Measurements from ENCODE around the gene ATXN2L.
"Not testable (repeated sequence)": the region's sequence is repeated elsewhere in the genome, so short reads cannot be mapped to it uniquely, and the experiment has no call there.

ATXN2L gene

DNA sequence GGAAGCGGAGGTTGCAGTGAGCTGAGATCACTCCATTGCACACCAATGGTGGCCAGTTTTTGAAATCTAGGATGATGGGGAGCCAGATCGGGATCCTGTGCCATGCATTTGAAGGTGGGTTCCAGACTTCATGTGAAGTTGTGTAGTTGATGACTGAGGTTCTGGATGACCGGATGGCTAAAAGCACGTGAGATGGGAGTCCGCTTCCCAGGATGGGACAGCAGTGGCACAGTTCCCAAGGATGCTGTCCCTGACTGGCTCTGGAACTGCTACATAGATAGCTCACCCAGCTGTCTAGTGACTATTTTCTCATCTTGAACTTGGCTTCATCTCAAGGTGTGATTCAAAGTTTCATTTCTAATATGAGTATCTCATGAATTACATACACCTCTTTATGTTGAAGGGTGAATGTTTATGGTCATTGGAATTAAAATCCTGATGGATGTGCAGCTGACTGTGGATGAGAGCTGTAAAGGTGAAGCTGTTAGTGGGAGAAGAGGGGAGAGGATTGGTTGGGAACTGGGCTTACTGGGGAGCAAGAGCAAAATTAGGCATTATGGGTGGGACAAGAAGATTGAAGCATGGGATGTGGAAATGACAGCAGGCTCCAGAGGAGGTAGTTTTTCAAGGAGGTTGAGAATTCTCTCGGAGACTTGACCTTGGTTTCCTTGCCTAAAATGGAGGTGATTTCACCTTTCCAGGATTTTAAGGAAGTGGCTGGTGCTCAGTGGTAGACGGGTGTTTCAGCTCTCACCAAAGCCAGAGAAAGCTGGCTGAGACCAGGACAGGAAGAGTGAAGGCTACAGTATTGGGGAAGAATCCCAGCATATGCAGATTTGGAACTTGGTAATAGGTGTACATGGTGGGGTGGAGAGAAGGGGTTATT, 15.1 kb downstream of the ATXN2L start:
- DNase-seq, result no peak

DNA sequence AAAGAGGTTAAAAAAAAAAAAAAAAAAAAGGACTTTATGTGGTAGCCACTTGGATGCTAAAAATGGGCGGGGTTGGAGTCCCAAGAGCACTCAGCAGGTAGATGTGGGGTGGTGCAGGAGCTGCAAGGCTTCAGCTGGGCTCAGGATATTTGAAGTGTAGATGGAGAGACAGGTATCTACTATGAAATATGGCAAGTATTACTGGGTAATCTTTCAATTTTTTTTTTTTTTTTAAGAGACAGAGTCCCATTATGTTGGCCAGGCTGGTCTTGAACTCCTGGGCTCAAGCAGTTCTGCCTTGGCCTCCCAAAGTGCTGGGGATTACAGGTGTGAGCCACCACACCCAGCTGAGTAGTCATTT, 15.7 kb downstream of the ATXN2L start:
- DNase-seq, result no peak

DNA sequence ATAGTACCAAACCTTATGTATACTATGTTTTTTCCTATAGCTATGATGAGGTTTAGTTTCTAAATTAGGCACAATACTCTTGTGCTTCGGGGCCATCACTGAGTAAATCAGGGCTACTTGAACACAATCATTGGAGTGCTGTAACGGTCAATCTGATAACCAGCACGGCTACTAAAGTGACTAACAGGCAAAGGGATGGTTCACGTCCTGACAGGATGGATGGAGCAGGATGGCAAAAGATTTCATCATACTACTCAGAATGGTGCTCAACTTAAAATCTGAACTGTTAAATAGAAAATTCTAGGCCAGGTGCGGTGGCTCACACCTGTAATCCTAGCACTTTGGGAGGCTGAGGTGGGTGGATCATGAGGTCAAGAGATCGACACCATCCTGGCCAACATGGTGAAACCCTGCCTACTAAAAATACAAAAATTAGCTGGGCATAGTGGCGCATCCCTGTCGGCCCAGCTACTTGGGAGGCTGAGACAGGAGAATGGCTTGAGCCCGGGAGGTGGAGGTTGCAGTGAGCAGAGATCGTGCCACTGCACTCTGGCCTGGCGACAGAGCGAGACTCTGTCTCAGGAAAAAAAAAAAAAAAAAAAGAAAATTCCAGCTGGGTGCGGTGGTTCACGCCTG, 16.3 kb downstream of the ATXN2L start:
- DNase-seq, result no peak

DNA sequence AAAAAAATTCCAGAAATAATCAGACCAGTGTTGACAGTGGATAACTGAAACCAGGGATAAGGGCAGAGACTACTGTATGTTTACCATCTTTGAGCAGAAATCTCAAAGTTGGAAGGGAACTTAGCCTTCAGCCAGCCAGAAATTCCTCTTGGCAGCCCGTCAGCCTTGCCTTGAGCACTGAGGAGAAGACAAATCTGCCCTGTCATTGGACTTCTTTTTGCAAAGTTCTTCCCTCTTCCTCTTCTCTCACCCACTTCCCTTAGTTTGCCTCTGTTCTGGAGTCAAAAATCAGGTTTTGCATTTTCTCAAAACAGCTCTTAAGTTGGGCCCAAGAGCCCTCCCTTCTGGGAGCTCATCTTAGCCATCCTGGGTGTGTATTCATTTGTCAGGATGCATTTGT, 17.1 kb downstream of the ATXN2L start:
- DNase-seq, result no peak

DNA sequence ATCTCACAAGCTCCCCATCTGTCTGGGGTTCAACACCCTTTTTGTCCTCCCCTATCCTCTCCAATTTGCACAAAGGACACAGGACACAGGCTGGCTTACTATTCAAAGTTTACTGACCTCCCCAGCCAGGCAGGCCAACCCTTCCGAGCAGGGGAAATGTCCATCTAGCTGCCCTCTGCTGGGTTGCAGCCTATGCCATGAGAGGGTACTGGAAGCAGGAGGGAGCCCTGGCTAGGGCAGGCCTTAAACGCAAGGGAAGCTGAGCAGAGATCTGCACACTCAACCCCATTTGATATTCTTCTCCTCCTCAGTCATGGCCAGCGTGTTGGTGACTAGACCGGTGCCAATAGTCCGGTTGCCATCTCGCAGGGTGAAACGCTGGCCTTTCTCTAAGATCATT, 19.9 kb downstream of the ATXN2L start:
- no peak for DNase-seq

DNA sequence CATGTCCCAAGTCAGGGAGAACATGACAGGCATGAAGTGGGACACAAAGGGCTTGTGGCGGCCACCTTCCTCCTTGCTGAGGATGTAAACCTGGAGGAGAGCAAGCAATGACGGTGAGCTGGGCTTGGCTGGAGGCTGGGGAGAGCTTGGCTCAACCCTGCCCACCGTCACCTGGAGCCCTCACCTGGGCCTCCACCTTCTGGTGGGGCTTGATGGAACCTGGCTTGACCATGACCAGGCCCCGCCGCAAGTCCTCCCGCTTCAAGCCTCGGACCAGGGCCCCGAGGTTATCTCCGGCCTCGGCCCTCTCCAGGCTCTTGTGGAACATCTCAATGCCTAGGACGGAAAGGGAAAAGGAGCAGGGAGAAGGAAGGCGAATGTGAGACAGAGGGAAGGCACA, 21.0 kb downstream of the ATXN2L start:
- DNase-seq, result no peak

DNA sequence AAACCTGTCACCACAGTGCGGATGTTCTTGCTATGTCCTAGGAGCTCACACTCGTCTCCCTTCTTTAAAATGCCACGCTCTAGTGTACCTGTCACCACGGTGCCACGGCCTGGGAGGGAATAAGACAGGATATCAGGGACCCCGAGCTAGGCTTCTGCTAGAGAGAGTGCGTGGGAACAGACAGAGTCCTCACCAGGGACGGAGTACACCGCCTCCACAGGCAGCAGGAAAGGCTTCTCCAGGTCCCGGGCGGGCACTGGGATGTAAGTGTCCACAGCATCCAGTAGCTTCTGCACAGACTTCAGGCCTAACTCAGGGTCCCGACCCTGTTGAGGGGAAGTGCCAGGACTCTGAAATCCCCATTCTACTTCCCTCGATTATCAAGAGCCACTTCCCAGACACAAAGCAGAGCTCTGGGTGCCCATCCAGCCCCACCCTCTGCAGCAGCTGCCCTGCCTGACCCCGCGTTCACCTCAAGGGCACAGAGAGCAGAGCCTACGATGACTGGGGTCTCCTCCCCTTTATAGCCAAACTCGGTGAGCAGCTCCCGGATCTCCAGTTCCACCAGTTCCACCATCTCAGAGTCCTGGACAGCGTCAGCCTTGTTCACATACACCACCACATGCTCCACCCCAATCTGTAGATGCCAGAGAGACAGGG, 21.6 kb downstream of the ATXN2L start:
- no peak for DNase-seq

DNA sequence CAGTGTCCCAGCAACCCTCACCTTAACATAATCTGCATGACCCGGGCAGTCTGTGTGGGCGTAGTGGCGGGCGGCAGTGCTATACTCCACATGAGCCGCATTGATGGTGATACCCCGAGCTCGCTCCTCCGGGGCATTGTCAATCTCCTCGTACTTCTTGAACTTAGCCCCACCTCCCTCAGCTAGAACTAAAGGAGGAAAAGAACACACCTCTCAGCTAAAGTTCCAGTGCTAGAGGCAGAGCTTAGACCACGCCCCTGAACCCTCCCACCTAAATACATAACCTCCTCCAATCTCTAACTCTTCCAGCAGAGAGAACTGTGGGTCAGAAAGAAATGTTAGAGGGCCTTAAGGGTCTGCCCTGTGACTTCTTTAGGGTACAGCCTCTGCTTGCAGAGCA, 22.5 kb downstream of the ATXN2L start:
- DNase-seq, result no peak

DNA sequence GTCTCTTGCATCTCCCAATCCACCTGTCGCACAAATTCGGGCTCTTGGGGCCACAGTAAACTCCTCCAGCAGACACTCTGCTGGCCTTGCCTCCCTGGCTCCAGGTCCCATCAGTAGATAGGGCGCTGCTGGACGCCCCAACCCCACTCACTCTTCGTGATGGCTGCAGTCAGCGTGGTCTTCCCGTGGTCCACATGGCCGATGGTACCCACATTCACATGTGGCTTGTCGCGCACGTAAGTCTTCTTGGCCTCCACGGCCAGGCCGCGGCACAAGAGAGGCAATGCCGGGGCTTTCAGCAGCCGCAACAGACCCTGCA, 22.9 kb downstream of the ATXN2L start:
- DNase-seq, result no peak

DNA sequence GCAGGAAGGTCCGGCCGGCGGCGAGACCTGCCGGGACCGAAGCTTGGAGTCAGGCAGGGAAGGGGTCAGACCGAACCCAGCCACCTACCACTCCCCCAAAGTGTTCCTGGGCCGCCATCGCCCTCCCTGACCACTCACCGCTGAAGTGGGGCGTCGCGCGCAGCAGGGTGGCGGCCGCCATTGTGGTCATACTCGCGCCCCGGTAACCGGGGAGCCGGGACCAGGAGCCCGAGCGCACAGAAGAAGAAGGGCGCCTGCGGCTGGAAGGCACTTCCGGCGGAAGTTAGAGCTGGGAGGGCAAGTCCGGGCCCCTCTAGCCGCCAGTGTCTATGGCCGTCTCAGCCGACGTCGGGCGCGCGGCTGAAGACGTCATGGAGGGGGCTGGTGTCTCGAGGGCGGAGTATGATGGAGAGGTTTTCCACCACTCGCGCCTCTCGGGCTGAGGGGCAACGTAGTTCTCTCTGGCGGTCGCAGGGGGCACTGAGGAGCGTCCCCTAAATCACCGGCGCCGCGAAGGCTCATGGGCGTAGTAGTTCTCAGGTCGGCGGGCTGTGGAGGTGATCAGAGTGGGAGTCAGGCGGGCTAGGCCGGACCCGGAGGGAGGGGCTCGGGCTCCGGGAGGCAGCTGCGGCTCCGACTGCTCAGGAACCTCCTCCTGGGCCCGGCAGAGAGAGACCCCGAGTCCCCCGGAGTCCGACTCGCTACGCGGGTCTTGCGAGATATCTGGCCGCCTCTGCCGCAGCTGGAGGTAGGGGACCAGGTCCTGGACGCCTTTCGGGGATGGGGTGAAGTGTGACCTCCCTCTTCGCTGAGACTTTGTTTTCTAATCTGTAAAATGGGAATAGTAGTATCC, 23.5 kb downstream of the ATXN2L start, which contains the start of gene TUFM:
TSS of gene TUFM (minus strand) at position 269 of the 853 bp plus-strand sequence. CDS start at position 190, 79 bp downstream.
- DNase-seq, result peak; percentile 99

DNA sequence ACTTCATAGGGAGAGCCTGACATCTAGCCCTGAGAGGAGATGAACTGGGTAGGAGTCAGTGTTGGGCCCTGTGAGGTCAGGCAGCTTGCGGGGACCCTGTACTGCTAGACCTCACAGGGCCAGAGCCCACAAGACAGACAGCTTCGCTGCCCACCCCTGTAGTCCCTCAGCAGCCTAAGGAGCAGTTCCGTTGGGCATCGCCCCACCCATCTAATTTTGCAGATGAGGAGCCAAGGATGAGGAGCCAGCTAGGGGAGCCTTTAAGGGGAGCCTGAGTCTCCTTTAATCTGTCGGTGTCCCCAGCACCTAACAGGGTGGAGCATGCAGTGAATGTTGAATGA, 24.1 kb downstream of the ATXN2L start:
- no peak for DNase-seq

DNA sequence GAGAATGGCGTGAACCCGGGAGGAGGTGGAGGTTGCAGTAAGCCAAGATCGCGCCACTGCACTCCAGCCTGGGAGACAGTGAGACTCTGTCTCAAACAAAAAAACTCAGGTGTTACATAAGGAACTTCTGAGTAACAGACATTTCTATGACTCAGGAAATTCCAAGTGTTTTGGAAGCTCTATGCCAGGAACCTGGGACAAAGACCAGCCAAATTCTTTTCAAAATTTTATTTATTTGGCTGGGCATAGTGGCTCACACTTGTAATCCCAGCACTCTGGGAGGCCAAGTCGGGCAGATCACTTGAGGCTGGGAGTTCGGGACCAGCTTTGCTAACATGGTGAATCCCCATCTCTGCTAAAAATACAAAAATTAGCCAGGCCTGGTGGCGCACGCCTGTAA, 35.6 kb downstream of the ATXN2L start:
- DNase-seq, result no peak

DNA sequence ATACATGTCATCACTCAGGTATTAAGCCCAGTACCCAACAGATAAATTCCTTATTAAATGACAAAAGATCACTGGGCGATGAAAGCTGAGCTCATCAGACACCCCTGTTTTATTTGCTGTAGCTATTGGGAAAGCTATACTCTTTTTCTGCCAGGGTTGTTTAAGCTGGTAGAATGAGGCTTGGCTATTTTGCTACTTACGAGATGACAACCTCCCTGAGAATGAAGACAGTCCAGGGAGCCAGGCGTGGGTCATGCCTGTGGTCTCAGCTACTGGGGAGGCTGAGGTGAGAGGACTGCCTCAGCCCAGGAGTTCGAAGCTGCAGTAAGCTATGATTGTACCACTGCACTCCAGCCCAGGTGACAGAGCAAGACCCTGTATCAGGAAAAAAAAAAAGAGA, 36.5 kb downstream of the ATXN2L start:
- DNase-seq, result no peak

DNA sequence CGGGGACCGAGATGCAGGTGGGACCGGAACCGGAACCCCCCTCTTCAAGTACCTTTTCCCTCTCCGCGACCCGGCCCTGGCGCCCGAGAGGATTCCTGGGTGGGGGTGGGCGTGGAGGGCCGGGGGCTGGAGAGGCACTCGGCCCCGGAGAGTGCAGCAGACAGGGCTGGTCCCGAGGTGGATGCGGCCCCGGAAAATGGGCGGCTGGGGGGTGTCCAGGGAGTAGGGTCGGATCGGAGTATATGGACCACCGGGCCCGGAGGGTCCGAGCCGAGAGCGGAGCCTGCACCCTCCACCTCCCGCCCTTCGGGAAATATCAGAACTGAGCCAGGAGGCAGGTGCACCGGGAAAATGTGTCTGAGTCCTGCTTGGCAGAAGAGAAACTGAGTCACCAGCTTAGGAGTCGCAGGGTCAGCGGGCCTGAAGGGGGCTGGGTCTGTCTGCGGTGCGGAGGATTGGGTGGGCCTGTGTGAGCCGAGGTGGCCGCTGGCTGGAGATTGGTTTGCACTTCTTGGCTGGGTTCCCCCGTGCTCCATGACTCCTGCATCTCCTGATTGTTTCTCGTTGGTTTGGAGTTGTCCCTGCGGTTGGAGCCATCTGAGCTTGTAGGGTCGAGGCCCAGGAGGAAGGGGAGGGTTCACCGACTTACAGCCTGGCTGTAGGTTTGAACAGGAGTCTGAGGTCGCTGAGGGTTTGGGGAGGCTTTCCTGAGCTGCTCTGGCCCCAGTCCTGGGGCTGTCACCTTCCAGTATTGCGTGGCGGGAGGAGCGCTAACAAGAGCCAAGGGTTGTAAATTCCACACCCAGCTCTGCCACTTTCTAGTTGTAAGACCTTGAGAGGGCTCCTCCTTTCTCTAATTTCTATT, 41.4 kb downstream of the ATXN2L start:
- no peak for DNase-seq

DNA sequence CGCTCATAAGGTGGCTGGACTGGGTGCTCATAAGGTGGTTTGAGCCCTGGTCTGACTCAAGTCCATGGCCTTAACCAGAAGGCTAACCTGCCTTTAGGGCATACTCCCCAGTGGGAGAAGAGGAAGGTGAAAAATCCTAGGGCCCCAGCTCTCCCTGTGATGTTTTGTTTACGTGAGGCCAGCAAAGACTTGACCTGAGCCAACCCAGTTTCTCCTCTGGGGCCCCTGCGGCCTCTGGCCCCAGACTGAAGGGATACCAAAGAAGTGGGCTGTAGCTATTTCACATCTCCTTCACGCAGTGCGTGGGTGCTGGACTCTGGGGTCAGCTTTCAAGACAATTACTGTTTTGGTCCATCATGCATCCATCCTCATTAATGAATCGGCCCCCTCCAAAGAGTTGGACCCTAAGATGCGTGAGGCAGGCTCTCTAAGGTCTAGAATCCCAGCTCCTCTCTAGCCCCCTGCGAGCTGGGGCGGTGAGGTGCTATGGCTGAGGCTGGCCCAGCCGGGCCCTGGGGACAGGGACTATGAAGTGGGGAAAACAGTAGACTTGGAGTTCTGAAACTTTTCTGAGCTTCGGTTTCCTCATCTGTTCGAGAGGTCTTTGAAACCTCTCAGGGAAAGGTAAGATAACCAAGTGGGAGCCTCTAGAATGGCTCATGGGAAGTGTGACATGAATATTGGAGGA, 42.3 kb downstream of the ATXN2L start:
- no peak for DNase-seq

DNA sequence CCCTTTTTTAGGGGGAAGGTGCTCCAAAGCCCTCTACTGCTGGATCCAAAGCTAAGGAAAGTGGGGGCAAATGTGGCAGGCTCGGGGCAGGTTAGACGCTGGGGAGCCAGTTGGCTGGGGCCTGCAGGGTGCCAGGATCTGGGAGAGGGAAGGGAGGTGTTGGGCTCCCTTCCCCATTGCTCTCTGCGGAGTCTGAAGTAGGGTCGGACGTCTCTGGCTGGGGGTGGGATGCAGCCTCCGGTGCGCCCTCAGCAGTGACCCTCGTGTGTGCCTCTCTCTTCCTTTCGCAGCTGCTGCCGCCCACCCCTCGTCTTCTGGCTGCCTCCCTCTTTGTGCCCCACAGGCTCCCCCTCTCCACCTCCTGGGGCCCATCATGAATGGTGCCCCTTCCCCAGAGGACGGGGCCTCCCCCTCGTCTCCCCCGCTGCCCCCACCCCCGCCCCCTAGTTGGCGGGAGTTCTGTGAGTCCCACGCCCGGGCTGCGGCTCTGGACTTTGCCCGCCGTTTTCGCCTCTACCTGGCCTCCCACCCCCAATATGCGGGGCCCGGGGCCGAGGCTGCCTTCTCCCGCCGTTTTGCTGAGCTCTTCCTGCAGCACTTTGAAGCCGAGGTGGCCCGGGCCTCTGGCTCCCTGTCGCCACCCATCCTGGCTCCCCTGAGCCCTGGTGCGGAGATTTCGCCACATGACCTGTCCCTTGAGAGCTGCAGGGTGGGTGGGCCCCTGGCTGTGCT, 43.1 kb downstream of the ATXN2L start:
- no peak for DNase-seq

DNA sequence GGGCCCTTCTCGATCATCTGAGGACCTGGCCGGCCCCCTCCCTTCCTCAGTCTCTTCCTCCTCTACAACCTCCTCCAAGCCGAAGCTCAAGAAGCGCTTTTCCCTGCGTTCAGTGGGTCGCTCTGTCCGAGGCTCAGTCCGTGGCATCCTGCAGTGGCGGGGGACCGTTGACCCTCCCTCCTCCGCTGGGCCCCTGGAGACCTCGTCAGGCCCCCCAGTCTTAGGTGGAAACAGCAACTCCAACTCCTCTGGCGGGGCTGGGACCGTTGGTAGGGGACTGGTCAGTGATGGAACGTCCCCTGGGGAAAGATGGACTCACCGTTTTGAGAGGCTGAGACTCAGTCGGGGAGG, 43.6 kb downstream of the ATXN2L start:
- DNase-seq, result no peak

DNA sequence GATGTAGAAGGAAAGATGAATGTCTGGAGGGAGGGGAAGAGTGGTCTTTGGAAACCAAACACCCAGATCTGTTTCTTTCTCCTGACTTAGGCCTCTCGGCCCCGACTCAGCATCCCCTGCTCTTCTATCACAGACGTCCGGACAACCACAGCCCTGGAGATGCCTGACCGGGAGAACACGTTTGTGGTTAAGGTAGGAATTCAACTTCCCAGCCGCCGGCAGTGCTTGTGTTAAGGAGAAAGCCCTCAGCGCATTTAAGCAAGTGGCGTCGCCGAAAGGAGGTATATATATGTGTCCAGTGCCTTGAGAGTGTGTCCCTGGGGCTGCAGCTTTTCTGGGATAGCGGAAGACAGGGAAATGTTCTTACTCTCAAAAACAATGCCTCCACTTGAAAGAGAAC, 44.4 kb downstream of the ATXN2L start:
- no peak for DNase-seq

DNA sequence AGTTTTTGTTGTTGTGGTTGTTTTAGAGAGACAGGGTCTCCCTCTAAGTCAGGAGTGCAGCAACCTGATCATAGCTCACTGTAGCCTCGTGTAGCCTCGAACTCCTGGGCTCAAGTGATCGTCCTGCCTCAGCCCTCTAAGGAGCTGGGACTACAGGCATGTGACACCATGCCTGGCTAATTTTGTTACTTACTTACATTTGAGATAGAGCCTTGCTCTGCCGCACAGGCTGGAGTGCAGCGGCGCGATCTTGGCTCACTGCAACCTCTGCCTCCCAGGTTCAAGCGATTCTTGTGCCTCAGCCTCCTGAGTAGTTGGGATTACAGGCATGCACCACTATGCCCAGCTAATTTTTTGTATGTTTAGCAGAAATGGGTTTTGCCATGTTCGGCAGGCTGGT, 44.8 kb downstream of the ATXN2L start:
- DNase-seq, result not testable (repeated sequence)

DNA sequence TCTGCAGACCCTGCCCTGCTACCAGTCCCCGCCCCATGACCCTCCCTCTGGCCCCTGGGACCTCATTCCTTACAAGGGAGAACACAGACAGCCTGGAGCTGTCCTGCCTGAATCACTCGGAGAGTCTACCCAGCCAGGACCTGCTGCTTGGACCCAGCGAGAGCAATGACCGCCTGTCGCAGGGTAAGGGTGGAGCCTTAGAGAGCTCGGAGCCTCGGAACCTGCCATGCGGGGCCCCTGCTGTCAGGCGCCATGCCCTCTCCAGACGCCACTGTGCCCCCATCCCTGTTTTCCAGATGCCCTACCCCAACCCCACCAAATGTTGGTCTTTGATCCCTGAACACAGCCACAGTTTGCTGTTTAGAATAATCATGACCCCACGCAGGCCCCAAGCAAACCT, 46.4 kb downstream of the ATXN2L start:
- no peak for DNase-seq

DNA sequence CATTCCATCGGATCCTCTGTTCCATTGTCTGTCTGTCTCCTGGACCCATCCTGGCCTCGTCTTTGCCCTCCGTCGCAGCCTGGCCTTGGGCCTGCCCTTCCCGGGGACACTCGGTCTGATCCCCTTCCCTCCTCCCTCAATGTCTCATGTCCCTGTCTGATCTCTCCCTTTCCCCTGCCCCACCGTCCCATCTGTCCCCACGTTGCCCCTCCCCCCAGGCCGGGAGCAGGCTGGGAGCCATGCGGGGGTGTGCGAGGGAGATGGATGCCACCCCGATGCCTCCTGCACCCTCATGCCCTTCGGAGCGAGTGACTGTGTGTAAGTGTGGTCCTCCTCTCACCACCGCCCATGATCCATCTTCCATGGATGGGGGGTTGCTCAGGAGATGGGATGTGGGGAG, 50.2 kb downstream of the ATXN2L start:
- DNase-seq, result no peak
